LNCAP (cell line): Measurements from ENCODE around the gene APBA2.

Experiments
- TF ChIP-seq, protein P1 (sequence below): fragments of 450-650 bp; IDR thresholded peaks from 2 replicates; pipeline ENCODE4 v1.5.1; 2017; ENCODE audit warnings: mild to moderate bottlenecking

The APBA2 gene

DNA sequence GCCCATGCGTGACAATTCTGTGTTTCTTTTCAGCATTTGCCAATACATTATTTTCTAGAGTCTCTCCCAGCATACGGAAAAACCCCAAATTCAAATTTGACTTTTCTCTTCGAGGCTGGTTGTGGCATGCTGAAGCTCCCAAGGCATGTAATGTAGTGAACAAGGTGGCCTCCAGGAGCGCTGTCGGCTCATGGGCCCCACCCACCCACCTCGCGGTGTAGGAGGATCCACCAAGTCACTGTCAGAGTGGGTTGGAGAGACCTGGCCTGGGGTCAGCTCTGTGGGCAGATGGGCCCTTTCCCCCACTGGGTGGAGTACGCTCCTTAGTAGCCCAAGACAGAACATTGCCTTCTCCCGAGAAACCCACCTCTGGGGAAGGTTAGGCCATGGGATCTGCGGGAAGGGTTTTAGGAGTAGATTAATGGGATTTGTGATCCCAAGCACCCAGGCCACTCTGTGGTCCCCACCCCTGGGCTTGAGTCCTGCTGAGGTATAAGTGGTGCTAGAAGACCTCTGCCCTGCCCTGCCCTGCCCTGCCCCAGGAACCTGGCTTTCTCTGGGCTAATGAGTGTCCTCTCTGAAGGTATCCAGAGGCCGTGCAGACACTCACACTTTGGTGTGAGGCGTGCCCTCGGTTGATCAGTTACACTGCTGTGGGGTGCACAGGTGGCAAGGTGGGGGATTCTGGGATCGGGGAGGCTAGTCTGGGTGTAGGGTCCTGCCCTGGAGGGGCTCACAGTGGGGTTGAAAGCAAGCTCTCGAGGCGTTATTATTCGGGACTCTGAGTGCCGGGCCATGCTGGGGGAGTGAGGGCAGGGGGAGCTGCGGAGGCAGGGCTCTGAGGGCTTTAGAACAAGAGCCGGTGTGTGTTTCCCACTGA, 97.9 kb downstream of the APBA2 start:
- TF ChIP-seq, protein P1, sequence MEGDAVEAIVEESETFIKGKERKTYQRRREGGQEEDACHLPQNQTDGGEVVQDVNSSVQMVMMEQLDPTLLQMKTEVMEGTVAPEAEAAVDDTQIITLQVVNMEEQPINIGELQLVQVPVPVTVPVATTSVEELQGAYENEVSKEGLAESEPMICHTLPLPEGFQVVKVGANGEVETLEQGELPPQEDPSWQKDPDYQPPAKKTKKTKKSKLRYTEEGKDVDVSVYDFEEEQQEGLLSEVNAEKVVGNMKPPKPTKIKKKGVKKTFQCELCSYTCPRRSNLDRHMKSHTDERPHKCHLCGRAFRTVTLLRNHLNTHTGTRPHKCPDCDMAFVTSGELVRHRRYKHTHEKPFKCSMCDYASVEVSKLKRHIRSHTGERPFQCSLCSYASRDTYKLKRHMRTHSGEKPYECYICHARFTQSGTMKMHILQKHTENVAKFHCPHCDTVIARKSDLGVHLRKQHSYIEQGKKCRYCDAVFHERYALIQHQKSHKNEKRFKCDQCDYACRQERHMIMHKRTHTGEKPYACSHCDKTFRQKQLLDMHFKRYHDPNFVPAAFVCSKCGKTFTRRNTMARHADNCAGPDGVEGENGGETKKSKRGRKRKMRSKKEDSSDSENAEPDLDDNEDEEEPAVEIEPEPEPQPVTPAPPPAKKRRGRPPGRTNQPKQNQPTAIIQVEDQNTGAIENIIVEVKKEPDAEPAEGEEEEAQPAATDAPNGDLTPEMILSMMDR: no peak

DNA sequence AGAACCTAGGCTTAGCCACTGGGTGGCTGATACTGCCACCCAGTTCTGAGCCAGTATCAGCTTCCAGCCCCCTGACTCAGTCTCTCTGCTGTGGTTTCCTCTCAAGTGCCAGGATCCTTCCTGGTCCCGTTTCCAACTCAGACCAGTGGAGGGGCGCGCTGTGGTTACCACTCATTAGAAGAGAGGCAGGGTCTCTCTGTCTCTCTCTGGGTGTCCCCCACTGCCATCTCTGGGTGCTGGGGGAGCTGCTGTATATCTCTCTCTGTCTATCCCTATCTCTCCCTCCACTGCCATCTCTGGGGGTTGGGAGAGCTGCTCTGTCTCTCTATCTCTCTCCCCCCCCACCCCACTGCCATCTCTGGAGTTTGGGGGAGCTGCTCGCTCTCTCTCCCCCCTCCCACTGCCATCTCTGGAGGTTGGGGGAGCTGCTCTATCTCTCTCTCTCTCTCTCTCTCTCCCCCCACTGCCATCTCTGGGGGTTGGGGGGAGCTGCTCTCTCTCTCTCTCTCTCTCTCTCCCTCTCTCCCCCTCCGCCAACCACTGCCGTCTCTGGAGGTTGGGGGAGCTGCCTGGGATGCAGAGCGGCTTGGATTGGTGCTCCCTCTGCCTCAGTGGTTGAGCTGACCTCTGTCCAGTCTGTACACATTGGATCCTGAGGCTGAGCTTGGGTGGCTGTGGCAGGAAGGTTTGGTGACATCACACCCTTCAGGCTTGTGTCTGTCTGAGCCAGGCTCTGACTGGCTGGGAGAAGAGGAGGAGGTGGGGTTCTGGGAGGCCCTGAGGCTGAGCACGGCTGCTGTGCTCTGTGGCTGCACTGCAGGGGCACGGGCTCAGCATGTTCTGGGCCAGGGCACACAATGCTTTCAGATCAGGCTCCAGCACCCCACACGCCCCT, 98.9 kb downstream of the APBA2 start:
- TF ChIP-seq, protein P1: no peak

DNA sequence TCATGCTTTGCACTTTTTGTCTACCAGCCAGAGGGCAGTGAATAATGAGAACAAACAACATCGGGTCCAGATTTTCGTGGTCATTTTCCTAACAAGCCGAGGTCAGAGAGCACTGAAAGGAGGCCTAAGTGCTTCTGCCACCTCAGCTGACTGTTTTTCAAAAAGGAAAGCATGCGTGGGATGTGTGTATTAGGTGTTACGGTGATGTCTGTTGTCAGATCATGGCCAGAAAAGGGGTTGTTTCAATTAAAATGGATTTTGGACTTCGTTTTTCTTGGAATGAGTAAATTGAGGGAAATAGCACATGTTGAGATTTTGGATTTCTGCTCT, 99.5 kb downstream of the APBA2 start:
- TF ChIP-seq, protein P1: no peak

DNA sequence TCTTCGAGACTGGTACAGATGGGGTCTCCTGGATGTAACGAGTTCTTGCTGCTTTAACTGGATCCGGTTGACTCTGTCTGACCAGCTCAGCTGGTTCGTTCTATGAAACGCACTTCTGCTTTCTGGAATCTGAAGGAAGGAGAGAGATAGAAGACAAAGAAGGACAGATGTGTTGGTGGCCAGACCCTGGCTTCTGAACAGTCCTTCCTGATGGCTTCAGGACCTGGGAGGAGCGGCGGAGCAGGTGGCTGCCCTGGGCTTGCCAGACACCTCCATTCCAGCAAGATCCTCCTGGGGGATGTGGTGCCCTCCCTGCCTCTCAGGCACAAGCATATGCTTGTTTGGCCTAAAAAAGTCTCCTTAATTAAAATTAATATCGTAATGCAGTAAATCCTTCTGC, 99.9 kb downstream of the APBA2 start:
- TF ChIP-seq, protein P1: no peak

DNA sequence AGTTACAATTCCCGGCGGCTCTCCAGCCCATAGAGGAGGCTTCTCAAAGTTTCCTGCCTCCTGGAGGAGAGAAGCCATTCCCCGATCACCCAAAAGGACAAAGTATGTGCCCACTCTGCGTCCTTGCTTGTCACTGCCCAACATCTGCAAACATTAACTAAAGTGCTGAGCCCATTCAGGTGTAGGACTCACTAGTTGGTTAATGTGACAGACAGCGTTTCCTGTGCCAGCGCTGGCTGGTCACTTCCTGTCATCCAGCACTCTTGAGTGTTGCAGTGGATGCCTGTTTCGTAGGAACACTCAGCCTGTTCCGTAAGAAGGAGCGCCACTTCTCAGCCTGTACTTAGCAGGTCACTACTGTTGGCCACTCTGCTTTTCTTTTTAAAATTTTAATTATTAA, 100.3 kb downstream of the APBA2 start:
- TF ChIP-seq, protein P1: no peak

DNA sequence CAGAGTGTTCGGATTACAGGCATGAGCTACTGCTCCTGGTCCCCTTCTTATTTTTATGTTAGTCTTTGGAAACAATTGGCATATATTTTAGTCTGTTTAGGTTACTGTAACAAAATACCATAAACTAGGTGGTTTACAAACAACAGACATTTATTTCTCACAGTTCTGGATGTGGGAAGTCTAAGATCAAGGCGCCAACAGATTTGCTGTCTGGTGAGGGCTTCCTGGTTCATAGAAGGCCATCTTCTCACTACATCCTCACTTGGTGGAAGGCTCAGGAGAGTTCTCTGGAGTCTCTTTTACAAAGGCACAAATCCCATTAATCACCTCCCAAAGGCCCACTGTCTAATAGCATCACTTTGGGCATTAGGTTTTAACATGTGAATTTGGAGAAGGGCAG, 101.0 kb downstream of the APBA2 start:
- TF ChIP-seq, protein P1: no peak

DNA sequence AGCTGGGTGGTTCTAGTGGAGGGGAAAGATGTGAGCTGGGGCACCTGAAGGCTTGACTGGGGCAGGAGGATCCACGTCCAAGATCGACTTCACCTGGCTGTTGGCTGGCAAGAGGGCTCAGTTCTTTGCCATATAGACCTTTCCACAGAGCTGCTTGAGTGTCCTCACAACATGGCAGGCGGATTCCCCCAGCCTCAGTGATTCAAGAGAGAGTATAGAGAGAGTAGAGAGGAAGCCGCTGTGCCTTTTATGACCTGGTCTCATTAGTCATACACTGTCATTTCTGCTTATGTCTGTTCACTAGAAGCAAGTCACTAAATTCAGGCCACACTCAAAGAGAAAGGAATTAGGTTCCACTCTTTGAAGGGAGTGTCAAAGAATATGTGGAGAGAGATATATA, 101.6 kb downstream of the APBA2 start:
- TF ChIP-seq, protein P1: no peak
